RWPE1 (cell line): ENCODE measurements around the gene ZNF423.

Experiments used
- CTCF ChIA-PET: fragments of 350-600 bp; sonication (Branson Sonifier 250); formaldehyde crosslinking; extraction: SDS; loops from one replicate; lab custom pipeline; 2021; lab: Yijun Ruan, JAX
- POLR2A ChIA-PET: fragments of 400-600 bp; formaldehyde crosslinking; extraction: SDS; loops from one replicate; lab custom pipeline; 2020; ENCODE audit warnings: antibody characterized with exemption; ENCODE audit not compliant: low non-redundant PET; lab: Yijun Ruan, JAX
- DNase-seq: peaks from one replicate; pipeline ENCODE4 v3.0.0; 2012; ENCODE audit warnings: low spot score
- H3K27ac ChIP-seq: fragments of 450-650 bp; 2 replicates; pipeline ENCODE4 v1.5.1; 2017
- CTCF ChIP-seq: fragments of 450-650 bp; conservative IDR thresholded peaks from 2 replicates; pipeline ENCODE4 v1.5.1; 2017; ENCODE audit warnings: low read depth, mild to moderate bottlenecking

ZNF423 gene

GRCh38 chr16:49659356-49659755 is 196.6 kb downstream of the ZNF423 start:
- H3K27ac ChIP-seq: no peak overlapping the region

GRCh38 chr16:49658531-49658930 is 197.4 kb downstream of the ZNF423 start:
- no peak for TF ChIP-seq CTCF
- CTCF ChIA-PET: no interaction called here
- POLR2A ChIA-PET: no interaction called here

More at GRCh38 chr16:49659356-49659755, 196.6 kb downstream of the ZNF423 start:
- TF ChIP-seq CTCF: no peak
- ChIA-PET CTCF (no interaction called here), POLR2A (no interaction called here)
- no peak for DNase-seq

GRCh38 chr16:49657736-49658465 is 198.0 kb downstream of the ZNF423 start:
- no peak for TF ChIP-seq CTCF
- POLR2A ChIA-PET: no interaction called here
- CTCF ChIA-PET: no interaction called here
- no peak overlapping the region for H3K27ac ChIP-seq
- no peak for DNase-seq

More at GRCh38 chr16:49658531-49658930, 197.4 kb downstream of the ZNF423 start:
- no peak for DNase-seq
- no peak overlapping the region for H3K27ac ChIP-seq

- no peak overlapping the region for H3K27ac ChIP-seq
- no peak for DNase-seq
- POLR2A ChIA-PET: interaction anchor here (0.5 kb wide), 1 partner anchor 181 kb away, joined by 3 read pairs; no protein-coding TSS in a partner anchor
- CTCF ChIA-PET: no interaction called here
- no peak for TF ChIP-seq CTCF
Measured at GRCh38 chr16:49654425-49654824, 201.5 kb downstream of the ZNF423 start.

GRCh38 chr16:49653577-49653976 is 202.3 kb downstream of the ZNF423 start:
- ChIA-PET CTCF (interaction anchor here (0.6 to 1.5 kb wide), 2 partner anchors 9 to 223 kb away, joined by 4 to 7 read pairs; no protein-coding TSS in a partner anchor), POLR2A (no interaction called here)
- TF ChIP-seq CTCF: no peak
- no peak overlapping the region for H3K27ac ChIP-seq
- no peak for DNase-seq

GRCh38 chr16:49653173-49653570 is 202.7 kb downstream of the ZNF423 start:
- no peak for TF ChIP-seq CTCF
- ChIA-PET POLR2A (no interaction called here), CTCF (interaction anchor here (0.6 to 1.5 kb wide), 2 partner anchors 9 to 223 kb away, joined by 4 to 7 read pairs; no protein-coding TSS in a partner anchor)
- H3K27ac ChIP-seq: no peak overlapping the region
- DNase-seq: no peak
